Neural crest cell (in vitro differentiated cells): ENCODE data around the gene ABCG2. TPM values are rescaled to one million over a fixed set of nuclear protein-coding genes. Genes with fewer than 3 reads are reported as not detected.
"Not testable (repeated sequence)": the region's sequence is repeated elsewhere in the genome, so short reads cannot be mapped to it uniquely, and the experiment has no call there.

Source experiments
- DNase-seq: peaks from one replicate; pipeline ENCODE4 v3.0.0; 2021; ENCODE audit warnings: low read depth, mixed read lengths, low spot score
- H3K27ac Mint-ChIP-seq: one replicate; pipeline ENCODE4 v1.8.0; 2021; ENCODE audit warnings: mild to moderate bottlenecking, mixed read lengths; ENCODE audit not compliant: unreplicated experiment
- H3K27me3 Mint-ChIP-seq: 2 replicates; pipeline ENCODE4 v1.8.0; 2021; ENCODE audit warnings: low read depth, mild to moderate bottlenecking, mixed read lengths
- H3K36me3 Mint-ChIP-seq: 2 replicates; pipeline ENCODE4 v1.8.0; 2021; ENCODE audit warnings: low read depth, mild to moderate bottlenecking, mixed read lengths
- H3K4me1 Mint-ChIP-seq: 2 replicates; pipeline ENCODE4 v1.8.0; 2021; ENCODE audit warnings: mixed read lengths
- H3K4me3 Mint-ChIP-seq: one replicate; pipeline ENCODE4 v1.8.0; 2021; ENCODE audit warnings: mild to moderate bottlenecking, mixed read lengths
- H3K9me3 Mint-ChIP-seq: 2 replicates; pipeline ENCODE4 v1.8.0; 2021; ENCODE audit warnings: mixed read lengths
- total RNA-seq: library from RNA; stranded (reverse); gene quantifications from 2 replicates; pipeline ENCODE4 v1.2.1, GENCODE V29; 2021
- TF ChIP-seq, protein P1 (sequence below): fragments of 200-600 bp; sonication (generic); conservative IDR thresholded peaks from 2 replicates; pipeline ENCODE4 v1.5.0; 2021; ENCODE audit warnings: antibody characterized with exemption, mild to moderate bottlenecking

Gene ABCG2
- total RNA-seq, 1 donor from 2014 or later: 5.1 TPM

DNA sequence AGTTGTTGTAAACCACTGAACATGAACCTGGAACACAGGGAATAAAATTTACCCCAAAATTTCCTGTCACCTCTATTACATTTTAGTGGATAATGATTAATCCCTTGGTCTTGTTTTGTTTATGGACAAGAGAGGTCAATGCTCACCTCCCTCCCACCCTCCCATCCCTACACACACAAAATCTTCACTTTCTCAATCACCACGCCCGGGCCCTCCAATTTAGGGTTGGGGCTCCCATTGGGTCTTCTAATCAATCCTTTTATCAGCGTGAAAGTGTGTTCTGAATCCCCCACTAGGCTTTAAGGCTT lies 23.1 kb downstream of the ABCG2 start:
- peaks cover 16% of the 10 kb centered on the region for H3K4me1 Mint-ChIP-seq

DNA sequence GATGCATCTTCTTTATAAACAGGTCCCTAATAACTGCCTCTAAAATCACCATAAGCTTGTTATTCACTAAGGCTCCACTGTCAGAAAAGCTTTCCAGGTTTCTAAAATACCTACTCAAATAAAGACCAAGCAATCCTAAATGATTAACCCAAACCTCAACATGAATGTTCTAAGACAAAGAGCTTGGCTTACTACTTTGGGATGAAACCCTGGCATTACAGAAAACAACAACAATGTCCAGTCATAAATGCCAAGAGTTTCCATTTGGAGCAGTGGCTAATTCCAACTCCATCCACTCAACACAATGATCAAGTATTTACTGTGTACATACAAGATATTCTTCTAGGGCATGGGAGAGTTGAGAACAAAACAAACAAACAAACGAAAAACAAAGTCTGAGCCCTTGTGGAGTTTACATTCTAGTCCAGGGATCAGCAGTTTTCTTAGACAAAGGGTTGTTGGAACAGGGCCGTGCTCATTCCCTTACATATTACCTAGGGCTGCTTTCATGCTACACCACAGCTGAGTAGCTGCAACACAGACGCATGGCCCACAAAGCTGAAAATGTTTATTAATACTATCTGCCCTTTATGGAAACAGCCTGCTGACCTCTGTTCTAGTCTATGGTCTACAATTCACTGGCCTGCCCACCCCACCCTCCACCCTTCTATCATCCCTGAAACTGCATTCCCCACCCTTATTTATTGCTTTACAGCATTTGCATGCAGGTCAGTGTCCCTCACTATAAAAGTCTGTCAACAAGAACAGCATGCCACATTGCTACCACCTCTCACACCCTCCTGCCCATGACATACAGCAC lies 23.7 kb downstream of the ABCG2 start:
- Mint-ChIP-seq H3K9me3 (peaks cover 8% of the 10 kb centered on the region), H3K27ac (no peak overlapping the region), H3K4me3 (no peak overlapping the region), H3K27me3 (no peaks in the 10 kb centered on the region), H3K4me1 (peaks cover 16% of the 10 kb centered on the region), H3K36me3 (peaks cover 3% of the 10 kb centered on the region)
- TF ChIP-seq, protein P1, sequence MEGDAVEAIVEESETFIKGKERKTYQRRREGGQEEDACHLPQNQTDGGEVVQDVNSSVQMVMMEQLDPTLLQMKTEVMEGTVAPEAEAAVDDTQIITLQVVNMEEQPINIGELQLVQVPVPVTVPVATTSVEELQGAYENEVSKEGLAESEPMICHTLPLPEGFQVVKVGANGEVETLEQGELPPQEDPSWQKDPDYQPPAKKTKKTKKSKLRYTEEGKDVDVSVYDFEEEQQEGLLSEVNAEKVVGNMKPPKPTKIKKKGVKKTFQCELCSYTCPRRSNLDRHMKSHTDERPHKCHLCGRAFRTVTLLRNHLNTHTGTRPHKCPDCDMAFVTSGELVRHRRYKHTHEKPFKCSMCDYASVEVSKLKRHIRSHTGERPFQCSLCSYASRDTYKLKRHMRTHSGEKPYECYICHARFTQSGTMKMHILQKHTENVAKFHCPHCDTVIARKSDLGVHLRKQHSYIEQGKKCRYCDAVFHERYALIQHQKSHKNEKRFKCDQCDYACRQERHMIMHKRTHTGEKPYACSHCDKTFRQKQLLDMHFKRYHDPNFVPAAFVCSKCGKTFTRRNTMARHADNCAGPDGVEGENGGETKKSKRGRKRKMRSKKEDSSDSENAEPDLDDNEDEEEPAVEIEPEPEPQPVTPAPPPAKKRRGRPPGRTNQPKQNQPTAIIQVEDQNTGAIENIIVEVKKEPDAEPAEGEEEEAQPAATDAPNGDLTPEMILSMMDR: no peak
- DNase-seq: no peak

More for the DNA sequence above, 23.1 kb downstream of the ABCG2 start:
- peaks cover 8% of the 10 kb centered on the region for H3K9me3 Mint-ChIP-seq
- H3K27ac Mint-ChIP-seq: no peak overlapping the region
- no peaks in the 10 kb centered on the region for H3K27me3 Mint-ChIP-seq
- peaks cover 3% of the 10 kb centered on the region for H3K36me3 Mint-ChIP-seq
- no peak for DNase-seq
- TF ChIP-seq, protein P1: no peak
- H3K4me3 Mint-ChIP-seq: no peak overlapping the region

DNA sequence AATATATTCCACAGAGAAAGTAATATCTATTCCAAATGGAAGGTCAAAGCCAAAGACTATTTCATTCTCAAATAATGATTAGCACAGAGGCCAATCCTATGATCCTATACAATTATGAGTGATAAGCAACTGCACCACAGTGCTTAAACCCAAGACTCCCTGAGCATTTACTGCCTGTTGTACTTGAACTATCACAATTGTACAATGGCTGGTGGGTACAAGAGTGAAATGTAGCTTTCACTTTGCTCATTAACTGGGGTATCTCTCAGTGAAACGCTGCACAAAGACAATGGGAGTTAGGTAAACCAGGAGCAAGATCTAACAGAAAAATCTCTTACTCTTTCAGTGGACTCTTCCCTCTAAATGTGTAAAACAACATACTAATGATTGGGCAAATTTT lies 24.3 kb downstream of the ABCG2 start:
- H3K36me3 Mint-ChIP-seq: peaks cover 3% of the 10 kb centered on the region

DNA sequence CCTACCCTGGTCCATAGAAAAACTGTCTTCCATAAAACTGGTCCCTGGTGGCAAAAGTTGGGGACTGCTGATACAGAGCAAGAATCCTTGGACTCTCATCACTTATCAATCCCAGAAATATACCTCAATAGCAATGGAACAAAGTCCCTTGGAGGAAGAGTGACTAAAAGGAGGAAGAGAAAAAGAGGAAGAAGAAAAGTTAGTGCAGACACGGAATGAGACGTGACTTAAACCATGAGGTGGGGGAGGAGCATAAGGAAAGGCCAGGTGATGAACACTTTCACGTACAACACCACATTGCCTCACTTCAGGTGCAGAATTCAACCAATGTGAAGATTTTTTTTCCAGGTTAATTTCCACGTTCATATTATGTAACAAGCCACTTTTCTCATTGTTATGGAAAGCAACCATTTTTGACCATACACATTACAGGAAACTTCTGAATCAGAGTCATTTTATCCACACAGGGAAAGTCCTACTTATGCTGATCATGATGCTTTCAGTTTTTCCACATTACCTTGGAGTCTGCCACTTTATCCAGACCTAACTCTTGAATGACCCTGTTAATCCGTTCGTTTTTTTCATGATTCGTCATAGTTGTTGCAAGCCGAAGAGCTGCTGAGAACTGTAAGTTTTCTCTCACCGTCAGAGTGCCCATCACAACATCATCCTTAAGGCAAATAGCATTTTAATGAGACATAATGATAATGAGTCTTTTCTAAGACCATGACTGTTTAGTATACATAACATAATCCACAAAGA lies 27.7 kb downstream of the ABCG2 start:
- TF ChIP-seq, protein P1: no peak
- H3K9me3 Mint-ChIP-seq: peaks cover 9% of the 10 kb centered on the region

More for the DNA sequence above, 24.3 kb downstream of the ABCG2 start:
- Mint-ChIP-seq H3K4me1 (peaks cover 16% of the 10 kb centered on the region), H3K4me3 (no peak overlapping the region), H3K27me3 (no peaks in the 10 kb centered on the region), H3K9me3 (peaks cover 8% of the 10 kb centered on the region), H3K27ac (no peak overlapping the region)
- TF ChIP-seq, protein P1: no peak
- DNase-seq: no peak

DNA sequence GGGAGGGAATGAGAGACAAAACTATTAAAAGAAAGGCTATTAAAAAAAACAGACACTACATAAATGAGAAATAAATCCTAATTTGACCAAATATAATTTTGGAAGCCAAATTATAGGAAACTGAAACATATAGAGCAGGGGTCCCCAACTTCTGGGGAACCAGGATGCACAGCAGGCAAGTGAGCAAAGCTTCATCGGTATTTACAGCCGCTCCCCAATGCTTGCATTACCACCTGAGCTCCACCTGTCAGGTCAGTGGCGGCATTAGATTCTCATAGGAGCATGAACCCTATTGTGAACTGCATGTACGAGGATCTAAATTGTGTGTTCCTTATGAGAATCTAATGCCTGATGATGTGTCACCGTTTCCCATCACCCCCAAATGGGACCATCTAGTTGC lies 28.4 kb downstream of the ABCG2 start:
- H3K27me3 Mint-ChIP-seq: no peaks in the 10 kb centered on the region
- no peak for DNase-seq
- peaks cover 12% of the 10 kb centered on the region for H3K9me3 Mint-ChIP-seq
- peaks cover 15% of the 10 kb centered on the region for H3K36me3 Mint-ChIP-seq
- H3K4me1 Mint-ChIP-seq: no peaks in the 10 kb centered on the region
- H3K27ac Mint-ChIP-seq: no peak overlapping the region
- TF ChIP-seq, protein P1: no peak
- no peak overlapping the region for H3K4me3 Mint-ChIP-seq

More for the DNA sequence above, 27.7 kb downstream of the ABCG2 start:
- Mint-ChIP-seq H3K36me3 (peaks cover 13% of the 10 kb centered on the region), H3K4me1 (no peaks in the 10 kb centered on the region), H3K27me3 (no peaks in the 10 kb centered on the region), H3K27ac (no peak overlapping the region), H3K4me3 (no peak overlapping the region)
- DNase-seq: no peak

- H3K27me3 Mint-ChIP-seq, H3K4me3 Mint-ChIP-seq, DNase-seq, H3K4me1 Mint-ChIP-seq, H3K27ac Mint-ChIP-seq: not testable (repeated sequence)
- Mint-ChIP-seq H3K36me3 (peaks cover 65% of the 10 kb centered on the region), H3K9me3 (peaks cover 38% of the 10 kb centered on the region)
These were observed 36.2 kb downstream of the ABCG2 start for GRCh38 chr4:88122260-88122659.
